HG03025 (cell line): ENCODE measurements around the gene FANCG.
A peak's percentile ranks its signal among the peaks of the same experiment; 100 is the strongest.

Source experiments
- ATAC-seq: cut with Tn5 transposase; IDR thresholded peaks from one replicate; pipeline ENCODE4 v1.9.1; 2021; ENCODE audit warnings: mild to moderate bottlenecking, moderate library complexity; ENCODE audit not compliant: unreplicated experiment, low FRiP score

The FANCG gene

DNA sequence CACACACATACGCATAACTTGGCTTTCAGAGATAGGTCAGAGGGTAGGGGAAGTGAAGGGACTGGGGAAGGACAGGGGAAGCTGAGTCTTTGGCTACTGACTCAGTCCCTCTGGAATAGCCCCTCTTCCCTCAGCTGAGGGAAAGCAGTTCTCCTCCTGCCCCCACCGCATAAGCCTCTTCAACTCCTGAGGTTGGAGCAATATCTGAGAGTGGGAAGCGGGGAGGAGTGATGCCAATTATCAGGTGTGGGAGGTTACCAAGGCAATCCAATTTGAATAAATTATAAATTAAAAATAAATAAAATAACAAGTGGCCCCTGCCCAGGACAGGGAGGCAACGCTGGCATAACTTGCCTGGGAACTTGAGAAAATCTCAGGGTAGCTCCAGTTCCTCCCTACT is 24.8 kb upstream of the FANCG start:
- ATAC-seq, result no peak

GRCh38 chr9:35103660-35104191 is 24.0 kb upstream of the FANCG start:
- no peak for ATAC-seq

GRCh38 chr9:35102769-35103659 is 23.3 kb upstream of the FANCG start, which contains the start of gene STOML2:
Gene STOML2, minus strand, starts transcription at chr9:35103131. Its CDS starts 37 bp downstream, at chr9:35103094.
- peak; percentile 88 for ATAC-seq

DNA sequence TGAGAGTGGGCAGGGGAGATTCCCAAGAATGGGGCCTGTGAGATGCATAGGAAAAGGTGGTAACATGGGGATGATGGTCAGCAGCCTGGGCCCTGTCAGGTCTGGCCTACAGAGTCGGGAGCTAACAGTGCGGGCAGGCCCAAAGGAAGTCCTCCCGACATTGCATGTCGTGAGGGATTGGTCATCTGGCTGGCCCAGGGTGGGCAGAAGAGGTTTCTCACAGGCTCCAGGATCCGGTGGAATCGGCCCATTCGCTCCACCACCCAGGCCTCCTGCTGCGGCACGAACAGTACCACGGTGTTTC is 22.7 kb upstream of the FANCG start:
- ATAC-seq, result peak; percentile 26

- no peak for ATAC-seq
These were observed 17.8 kb upstream of the FANCG start for GRCh38 chr9:35097573-35097972.

- ATAC-seq, result peak; percentile 77
These were observed 16.5 kb upstream of the FANCG start, which contains the start of gene PIGO for GRCh38 chr9:35096035-35096849. Gene PIGO, minus strand, starts transcription at chr9:35096591. Its CDS starts 1,026 bp downstream, at chr9:35095565.

- no peak for ATAC-seq
These were observed 11.8 kb upstream of the FANCG start for GRCh38 chr9:35091536-35091935.

- ATAC-seq, result no peak
These were observed 9.7 kb upstream of the FANCG start for GRCh38 chr9:35089434-35089833.

DNA sequence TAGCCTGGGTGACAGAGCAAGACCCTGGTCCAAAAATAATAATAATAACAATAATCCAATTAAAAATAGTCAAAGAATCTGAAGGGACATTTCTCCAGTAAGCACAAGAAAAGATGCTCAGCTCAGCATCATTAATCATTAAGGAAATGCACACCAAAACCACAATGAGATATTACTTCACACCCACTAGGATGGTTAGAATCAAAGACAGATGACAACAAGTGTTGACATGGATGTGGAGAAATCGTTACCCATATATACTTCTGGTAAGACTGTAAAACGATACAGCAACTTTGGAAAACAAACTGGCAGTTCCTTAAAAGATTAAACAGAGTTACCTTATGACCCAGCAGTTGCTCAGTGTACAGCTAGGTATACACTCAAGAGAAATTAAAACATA is 5.3 kb upstream of the FANCG start:
- ATAC-seq, result no peak

DNA sequence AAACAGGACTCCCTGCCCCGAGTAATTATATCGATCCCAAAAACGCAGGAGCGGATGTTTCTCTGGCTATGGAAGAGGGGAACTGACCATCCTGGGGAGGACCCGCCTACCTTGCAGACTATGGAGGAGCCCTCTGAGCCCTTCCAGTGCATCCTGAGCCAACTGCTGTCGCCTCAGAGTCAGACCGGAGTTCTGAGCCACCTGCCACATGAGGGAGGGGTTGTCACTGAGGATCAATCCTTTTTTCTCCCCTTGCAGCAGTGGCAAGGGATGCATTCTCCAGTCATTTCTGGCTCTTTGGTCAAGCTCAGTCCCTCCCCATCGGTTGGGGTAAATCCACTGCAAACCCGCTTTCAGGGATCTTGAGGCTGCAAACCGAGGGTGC is 709 bp downstream of the FANCG start:
- no peak for ATAC-seq

- no peak for ATAC-seq
These were observed 1.7 kb downstream of the FANCG start for GRCh38 chr9:35078066-35078465.

GRCh38 chr9:35076848-35077247 is 2.9 kb downstream of the FANCG start:
- ATAC-seq, result no peak

- no peak for ATAC-seq
These were observed 4.4 kb downstream of the FANCG start for GRCh38 chr9:35075358-35075757.

DNA sequence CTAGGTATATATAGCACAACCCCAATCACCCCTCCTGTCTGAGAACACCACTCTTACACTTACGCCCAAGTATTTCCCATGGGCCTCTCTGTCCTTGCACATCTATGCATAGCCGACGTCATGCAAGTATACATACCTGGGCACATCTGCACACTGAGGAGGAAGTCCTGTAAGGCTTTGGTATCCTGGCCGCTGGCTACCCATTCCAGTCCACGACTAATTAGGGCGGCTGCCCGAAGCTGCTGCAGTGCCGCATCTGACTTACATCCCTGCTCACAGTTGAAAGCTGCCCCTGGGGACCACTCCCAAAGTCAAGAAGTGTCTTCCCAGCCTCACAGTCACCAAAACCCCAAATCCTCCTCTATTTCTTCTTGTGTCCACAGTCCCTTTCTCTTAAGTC is 5.0 kb downstream of the FANCG start:
- ATAC-seq, result no peak

DNA sequence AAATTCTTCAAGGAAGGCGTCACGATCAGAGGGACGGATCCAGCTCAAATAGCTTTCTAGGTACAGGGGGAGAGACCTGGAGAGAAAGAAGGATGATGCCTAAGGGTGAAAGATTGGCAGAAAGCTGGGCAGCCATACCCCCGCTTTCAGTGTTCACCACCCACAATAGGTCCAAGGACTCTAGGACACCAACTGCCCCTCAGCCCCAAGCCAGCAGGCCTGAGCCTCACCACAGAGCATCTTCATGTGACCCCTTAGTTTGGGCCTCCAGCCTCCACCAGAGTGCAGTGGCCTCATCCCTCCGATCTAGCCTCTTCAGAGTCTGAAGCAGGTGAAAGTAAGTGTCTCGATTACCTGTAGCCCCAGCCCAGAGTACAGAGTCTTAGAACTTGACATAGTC is 5.6 kb downstream of the FANCG start:
- ATAC-seq, result no peak

DNA sequence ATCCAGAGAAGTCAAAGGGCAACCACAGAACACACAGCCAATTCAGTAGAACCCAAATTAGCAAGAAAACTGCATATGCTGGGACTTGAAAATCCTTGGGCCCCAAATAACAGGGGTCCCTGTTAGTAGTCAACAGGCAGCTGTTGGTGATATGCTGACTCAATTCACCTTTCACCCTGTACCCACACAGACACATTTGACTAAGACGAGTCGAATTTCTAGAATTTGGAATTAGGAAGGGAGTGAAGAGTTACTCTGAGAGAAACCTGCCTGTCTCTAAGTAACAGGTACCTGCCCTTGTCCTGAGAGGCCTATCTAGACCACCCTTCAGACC is 6.5 kb downstream of the FANCG start:
- ATAC-seq, result no peak

DNA sequence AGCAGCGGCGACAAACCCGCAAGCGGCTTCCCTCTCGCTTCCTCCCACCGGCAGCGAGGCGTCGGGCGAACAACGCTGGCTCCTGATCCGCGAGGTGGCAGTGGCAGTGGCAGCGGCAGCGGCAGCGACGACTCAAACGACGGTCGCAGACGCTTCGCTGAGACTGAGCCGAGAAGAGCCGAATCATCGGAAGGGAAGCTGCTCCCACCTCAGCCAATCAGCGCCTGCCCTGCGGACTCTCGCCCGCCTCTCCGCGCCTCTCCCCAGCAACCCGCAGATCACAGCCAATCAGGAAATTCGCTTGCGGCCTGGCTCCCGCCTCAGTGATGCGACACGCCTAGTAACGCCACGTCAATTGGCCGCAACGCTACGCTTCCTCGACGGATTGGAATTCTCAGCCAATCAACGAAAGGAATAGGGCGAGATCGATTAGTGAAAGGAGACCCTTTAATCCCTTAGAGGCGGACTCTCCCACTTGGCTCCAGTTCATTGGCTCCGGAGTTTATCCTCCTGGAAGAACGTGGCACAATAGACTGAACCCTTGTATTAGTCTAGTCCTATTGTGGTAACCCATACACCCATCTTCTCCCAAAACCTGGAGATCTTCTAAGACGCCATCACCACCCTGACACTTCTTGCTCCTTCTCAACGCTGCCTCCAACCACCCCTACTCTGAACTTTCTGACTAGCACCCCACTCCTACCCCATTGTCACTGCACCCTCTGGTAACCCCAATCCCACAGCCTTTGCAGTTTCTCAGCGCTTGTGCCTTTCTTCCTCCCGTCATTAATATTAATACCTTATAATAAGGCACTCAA is 7.1 kb downstream of the FANCG start, which contains the start of gene VCP:
Gene VCP (minus strand): TSS at position 165 of the 818 bp plus-strand sequence. CDS start 272 bp downstream, outside the sequence.
- ATAC-seq, result peak; percentile 87

DNA sequence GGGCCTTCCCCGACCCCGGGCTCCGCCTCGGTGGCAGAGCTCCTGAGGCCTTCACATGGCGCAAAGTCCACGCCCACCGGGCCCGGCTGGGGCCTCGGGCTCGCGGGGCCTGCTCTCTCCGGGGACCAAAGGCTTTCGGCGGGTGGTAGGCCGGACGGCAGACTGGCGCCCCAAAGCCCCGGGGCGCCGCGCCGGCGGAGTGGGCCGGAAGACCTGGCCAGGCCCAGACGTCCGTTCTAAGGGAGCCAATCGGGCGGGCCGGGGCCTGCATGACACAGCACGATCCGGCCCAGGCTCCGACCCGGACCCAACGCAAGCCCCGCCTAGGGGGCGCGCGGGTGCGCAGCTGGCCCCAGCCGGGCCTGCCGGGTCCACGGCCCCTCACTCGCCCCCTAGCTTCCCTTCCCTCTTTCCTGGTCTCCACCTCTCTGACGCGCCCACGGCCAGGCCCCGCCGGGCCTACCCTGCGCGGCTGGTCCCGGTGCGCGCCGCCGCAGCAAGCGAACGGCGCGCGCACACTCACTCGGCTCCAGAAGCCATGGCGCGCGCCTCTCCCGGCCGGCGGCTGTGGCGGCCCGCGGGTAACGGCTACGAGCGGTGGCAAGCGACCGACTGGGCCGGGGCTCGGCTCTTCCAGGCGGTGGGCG is 7.8 kb downstream of the FANCG start:
- ATAC-seq, result peak; percentile 45

DNA sequence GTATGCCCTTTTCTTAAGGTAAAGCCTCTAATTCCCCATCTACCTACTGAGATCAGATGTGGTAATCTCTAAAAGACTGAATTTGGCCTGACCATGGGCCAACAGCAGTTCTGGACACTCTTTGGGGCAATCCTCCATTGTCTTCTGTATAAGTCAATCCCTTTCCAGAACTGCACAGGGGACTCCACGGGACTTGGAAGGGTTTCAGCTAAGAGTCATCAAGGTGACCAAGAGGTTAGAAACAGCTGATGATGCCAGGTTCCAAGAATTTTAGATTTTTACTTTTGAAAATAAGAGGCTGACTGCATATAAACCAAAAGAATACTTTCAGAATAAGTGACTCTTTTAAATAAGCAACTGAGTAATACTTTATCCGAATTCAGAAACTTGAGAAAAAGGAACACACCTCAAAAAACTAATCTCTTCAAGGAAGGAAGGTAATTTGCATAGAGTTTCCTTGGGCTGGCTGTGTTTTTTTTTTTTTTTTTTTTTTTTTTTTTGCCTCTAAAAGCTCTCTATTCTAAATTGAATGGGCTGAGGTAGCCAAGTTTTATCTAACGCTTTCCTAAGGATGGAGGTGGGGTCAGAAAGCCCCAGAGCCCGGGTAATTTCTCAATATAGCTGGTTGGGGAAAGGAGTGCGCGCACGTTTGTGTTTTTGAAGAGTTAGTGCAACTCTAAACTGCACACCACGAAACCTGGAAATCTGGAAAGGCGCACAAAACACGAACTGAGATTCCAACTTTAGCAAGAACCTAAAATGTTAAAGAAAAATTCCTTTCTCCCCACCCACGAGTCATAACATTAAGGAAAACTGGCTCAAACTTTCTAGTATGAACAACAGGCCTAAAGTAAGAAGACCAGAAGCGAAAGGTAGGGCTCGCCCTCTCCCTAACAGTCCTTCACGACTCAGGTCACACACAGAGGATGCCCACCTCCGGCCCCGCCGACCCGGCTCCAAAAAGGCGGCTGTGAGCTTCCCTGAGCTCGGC is 8.6 kb downstream of the FANCG start:
- no peak for ATAC-seq
